HG03457 (cell line): Measurements from ENCODE around the gene AIF1L.

ENCODE experiments used
- ATAC-seq: cut with Tn5 transposase; IDR thresholded peaks from one replicate; pipeline ENCODE4 v1.9.1; 2021; ENCODE audit warnings: moderate number of reproducible peaks; ENCODE audit not compliant: unreplicated experiment

Gene AIF1L

DNA sequence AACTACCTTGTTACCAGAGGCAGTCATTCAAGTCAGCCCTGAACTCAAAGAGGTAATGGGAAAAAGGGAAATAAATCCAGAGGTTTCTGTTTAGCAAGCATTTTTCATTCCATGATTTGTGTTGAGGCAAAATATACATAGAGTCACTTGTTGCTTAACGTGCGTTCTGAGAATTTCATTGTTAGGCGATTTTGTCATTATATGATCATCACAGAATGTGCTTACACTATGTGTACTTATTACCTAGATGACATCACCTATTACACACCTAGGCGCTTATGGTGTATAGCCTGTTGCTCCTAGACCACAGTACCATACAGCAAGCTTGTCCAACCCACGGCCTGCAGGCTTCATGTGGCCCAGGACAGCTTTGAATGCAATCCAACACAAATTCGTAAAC, 65.3 kb downstream of the AIF1L start:
- no peak for ATAC-seq

DNA sequence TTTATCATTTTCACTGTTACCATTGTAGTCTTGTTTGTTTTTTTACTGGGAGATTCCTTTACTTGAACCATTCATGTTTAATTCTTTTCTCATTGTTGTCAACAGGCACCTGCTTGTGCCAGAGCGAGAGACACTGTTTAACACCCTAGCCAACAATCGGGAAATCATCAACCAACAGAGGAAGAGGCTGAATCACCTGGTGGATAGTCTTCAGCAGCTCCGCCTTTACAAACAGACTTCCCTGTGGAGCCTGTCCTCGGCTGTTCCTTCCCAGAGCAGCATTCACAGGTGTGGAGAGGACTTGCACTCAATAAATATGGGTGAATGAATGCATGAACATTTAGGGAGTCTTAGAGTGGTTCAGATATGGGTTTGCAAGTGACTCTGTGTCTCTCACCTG, 66.6 kb downstream of the AIF1L start:
- no peak for ATAC-seq

DNA sequence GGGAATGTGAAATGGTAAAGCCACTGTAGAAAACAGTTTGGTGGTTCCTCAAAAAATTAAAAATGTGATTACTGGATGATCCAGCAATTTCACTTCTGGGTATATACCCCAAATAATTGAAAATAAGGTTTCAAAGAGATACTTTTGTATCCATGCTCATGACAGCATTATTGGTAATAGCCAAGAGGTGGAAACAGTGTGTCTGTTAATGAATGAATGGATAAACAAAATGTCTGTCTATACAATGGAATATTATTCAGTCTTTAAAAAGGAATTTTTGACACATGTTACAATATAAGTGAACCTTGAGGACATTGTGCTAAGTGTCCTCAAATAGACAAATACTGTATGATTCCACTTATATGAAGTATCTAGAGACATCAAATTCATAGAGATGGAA, 69.2 kb downstream of the AIF1L start:
- ATAC-seq: no peak

DNA sequence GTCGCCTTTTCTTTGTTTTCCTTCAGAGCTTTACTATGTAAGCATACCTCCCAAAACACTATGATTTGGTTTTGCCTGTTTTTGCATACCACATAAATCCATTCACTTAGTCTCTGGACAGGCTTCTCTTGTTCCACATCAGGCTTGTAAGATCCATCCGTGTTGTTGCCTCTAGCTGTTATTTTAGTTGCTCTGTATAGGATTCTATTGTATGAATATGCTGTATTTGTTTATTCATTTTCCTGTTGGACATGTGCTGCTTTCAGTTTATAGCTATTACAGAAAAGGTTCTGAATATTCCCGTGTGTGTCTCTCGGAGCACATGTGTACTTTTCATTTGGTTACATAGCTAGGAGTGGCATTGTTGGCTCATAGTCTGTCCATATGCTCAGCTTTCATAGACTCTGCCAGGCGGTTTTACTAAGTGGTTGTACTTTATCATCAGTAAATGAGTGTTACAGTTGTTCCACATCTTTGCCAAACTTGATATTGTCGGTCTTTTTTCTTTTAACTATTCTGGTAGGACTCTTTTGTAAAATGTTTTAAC, 70.9 kb downstream of the AIF1L start:
- no peak for ATAC-seq

DNA sequence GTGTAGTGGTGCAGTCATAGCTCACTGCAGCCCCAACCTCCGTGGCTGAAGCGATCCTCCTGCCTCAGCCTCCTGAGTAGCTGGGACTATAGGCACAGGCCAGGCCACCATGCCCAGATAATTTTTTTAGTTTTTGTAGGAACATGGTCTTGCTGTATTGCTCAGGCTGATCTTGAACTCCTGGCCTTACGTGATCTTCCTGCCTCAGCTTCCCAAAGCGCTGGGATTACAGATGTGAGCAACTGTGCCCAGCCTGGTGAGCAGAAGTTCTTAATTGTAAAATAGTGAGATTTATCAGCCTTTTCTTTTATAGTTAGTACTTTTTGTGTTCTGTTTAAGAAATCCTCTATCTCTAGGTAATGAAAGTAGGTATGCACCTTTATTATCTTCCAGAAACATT, 71.6 kb downstream of the AIF1L start:
- no peak for ATAC-seq

DNA sequence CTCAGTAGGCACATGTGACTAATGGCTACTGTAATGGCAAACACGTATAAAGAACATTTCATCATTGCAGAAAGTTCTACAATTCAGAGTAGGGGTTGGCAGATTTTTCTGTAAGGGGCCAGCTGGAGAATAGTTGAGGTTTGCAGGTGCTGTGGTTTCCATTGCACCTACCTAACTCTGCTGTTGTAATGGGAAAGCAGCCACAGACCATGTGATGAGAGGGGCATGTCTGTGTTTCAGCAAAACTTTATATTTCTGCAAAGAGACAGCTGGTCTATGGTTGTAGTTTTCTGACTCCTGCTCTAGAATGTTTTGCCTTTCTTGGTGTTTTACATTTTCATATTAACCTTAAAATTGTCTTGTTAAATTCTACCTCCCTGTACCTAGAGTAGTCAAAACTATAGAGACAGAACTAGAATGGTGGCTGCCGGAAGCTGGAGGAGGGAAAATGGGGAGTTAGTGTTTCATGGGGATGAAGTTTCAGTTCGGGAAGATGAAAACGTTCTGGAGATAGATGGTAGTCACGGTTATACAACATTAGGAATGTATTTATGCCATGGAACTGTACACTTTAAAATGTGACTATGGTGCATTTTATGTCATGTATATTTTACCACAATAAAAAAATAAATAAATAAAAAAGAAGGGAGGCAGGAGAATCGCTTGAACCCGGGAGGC, 73.4 kb downstream of the AIF1L start:
- no peak for ATAC-seq
